ENCODE measurements around the gene PTPRN2.
"Not testable (repeated sequence)": the region's sequence is repeated elsewhere in the genome, so short reads cannot be mapped to it uniquely, and the experiment has no call there.

PTPRN2 gene

DNA sequence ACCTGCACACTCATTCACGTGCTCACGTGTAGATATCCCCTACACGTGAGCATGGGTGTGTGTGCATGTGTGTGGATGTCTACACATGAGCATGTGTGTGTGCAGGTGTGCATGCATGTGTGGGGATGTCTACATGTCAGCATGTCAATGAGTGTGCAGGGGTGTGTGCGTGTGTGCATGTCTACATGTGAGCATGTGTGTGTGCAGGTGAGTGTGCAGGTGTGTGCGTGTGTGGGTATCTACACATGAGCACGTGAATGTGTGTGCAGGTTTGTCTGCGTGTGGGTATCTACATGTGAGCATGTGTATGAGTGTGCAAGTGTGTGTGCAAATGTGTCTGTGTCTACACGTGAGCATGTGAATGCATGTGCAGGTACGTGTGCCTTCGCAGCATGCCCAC, 274.8 kb downstream of the PTPRN2 start:
- DNase-seq (ENCODE audit: low read depth): no peak
- TF ChIP-seq, protein P1, sequence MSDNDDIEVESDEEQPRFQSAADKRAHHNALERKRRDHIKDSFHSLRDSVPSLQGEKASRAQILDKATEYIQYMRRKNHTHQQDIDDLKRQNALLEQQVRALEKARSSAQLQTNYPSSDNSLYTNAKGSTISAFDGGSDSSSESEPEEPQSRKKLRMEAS (IDR thresholded peaks at IDR 0.05; ENCODE audit: low read depth, low read length): 0 out of 2 replicates have a peak, but pooled peaks have one; percentile 6
- no peak for TF ChIP-seq POLR2A (IDR thresholded peaks at IDR 0.05; ENCODE audit: extremely low read depth, insufficient read length)
- H3K4me3 ChIP-seq (ENCODE audit: low read depth, low read length): no peak overlapping the region

DNA sequence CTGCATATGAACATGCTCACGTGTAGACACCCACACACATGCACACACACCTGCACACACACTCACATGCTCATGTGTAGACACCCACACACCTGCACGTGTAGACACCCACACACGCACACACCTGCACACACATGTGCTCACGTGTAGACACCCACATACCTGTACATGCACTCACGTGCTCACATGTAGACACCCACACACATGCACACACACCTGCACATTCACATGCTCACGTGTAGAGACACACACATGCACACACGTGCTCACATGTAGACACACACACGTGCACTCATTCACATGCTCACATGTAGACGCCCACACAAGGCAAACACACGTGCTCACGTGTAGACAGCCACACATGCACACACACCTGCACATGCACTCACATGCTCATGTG, 275.8 kb downstream of the PTPRN2 start:
- no peak overlapping the region for H3K4me3 ChIP-seq (ENCODE audit: low read depth, low read length)
- DNase-seq (ENCODE audit: low read depth): no peak
- TF ChIP-seq, protein P1 (IDR thresholded peaks at IDR 0.05; ENCODE audit: low read depth, low read length): peak; percentile 75
- no peak for TF ChIP-seq MYC (IDR thresholded peaks at IDR 0.05; ENCODE audit: low read depth, low read length)

DNA sequence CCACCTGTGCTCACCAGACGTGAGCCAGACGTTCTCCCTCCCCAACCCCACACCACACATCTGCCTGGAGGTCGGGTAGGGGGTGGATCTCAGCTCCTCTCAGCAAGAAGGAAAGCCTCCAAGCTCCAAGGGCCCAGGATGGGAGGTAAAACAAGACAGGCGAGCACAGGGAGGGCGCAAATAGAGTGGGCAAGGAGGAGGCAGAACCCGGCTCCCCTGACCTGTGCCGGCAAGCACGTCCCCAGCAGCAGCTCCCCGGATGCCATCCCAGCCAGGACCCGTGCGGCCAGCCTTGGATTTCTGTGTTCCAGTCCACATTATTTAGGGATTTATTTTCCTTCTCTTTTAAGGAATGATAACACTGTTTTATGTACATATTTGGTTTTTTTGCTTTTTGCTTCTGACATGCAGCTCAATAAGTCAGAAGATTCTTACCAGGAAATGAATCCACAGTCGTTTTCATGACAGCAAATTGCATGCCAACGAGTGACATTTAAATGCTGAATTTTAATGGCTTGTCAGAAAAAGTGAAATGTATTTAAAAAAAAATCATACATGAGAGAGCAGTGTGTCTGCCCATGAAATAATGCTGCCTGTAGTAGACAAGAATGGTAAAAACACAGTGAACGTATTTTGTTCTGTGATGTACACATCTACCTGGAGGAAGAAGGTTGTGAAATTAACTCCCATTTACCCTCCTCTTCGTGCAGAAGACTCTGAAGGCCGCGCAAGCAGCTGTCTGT, 276.5 kb downstream of the PTPRN2 start:
- no peak for DNase-seq (ENCODE audit: low read depth)
- TF ChIP-seq MYC (IDR thresholded peaks at IDR 0.05; ENCODE audit: low read depth, low read length) (no peak), POLR2A (IDR thresholded peaks at IDR 0.05; ENCODE audit: extremely low read depth, insufficient read length) (no peak)
- TF ChIP-seq, protein P2, sequence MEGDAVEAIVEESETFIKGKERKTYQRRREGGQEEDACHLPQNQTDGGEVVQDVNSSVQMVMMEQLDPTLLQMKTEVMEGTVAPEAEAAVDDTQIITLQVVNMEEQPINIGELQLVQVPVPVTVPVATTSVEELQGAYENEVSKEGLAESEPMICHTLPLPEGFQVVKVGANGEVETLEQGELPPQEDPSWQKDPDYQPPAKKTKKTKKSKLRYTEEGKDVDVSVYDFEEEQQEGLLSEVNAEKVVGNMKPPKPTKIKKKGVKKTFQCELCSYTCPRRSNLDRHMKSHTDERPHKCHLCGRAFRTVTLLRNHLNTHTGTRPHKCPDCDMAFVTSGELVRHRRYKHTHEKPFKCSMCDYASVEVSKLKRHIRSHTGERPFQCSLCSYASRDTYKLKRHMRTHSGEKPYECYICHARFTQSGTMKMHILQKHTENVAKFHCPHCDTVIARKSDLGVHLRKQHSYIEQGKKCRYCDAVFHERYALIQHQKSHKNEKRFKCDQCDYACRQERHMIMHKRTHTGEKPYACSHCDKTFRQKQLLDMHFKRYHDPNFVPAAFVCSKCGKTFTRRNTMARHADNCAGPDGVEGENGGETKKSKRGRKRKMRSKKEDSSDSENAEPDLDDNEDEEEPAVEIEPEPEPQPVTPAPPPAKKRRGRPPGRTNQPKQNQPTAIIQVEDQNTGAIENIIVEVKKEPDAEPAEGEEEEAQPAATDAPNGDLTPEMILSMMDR (IDR thresholded peaks at IDR 0.05; ENCODE audit: low read depth, low read length): no peak
- TF ChIP-seq, protein P1 (IDR thresholded peaks at IDR 0.05; ENCODE audit: low read depth, low read length): no peak
- no peak overlapping the region for H3K4me3 ChIP-seq (ENCODE audit: low read depth, low read length)

DNA sequence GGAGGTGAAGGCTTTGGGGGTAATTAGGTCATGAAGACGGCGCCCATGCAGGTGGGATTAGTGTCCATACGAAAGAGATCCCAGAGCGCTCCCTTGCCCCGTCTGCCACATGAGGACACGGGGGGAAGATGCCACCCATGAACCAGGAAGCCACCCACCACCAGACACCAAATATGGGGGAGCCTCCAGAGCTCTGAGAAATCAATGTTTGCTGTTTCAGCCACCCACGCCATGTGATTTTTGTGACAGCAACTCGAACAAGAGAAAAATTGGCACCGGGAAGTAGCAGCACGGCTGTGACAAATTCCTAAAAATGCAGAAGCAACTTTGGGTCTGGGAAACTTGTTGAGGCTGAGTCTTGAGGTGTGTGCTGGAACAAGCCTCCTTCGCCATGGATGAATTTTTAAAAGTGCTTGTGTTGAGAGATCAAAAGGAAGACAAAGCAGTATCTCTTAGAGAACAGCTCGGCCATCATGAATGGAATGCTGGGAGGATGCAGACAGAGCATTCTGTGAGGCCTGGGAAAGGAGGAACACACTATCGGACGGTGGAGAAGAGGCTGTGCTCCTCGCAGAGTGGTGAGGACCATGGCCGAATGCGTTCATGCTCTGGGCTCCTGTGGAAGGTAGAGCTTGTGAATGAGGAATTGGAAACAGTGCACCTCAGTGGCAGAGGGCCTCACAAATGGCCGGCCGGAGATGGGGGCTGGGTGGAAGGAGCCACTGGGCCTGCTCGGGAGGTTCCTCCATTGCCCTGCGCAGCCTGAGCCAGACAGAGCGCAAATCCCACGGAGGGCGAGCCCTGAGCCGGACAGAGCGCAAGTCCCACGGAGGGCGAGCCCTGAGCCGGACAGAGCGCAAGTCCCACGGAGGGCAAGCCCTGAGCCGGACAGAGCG, 277.5 kb downstream of the PTPRN2 start:
- no peak for DNase-seq (ENCODE audit: low read depth)
- TF ChIP-seq, protein P1 (IDR thresholded peaks at IDR 0.05; ENCODE audit: low read depth, low read length): no peak
- no peak overlapping the region for H3K4me3 ChIP-seq (ENCODE audit: low read depth, low read length)

DNA sequence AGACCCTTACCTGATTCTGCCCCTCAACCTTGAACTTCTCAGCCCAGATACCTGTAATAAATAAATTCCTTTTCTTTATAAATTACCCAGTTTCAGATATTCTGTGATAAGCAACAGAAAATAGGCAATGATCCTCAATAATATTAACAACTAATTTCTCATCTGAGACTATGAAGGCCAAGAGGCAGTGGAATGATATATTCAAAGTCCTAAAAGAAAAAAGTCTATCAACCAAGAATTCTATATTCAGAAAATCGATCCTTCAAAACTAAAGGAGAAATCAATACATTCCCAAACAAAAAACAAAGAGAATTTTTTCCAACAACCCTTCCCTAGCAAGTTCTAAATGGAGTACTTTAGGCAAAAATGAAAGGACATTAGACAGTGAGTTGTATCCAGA, 279.6 kb downstream of the PTPRN2 start:
- no peak overlapping the region for H3K4me3 ChIP-seq (ENCODE audit: low read depth, low read length)
- TF ChIP-seq POLR2A (IDR thresholded peaks at IDR 0.05; ENCODE audit: extremely low read depth, insufficient read length) (no peak), MYC (IDR thresholded peaks at IDR 0.05; ENCODE audit: low read depth, low read length) (no peak)
- TF ChIP-seq, protein P1 (IDR thresholded peaks at IDR 0.05; ENCODE audit: low read depth, low read length): no peak
- TF ChIP-seq, protein P2 (IDR thresholded peaks at IDR 0.05; ENCODE audit: low read depth, low read length): no peak
- DNase-seq (ENCODE audit: low read depth): no peak

DNA sequence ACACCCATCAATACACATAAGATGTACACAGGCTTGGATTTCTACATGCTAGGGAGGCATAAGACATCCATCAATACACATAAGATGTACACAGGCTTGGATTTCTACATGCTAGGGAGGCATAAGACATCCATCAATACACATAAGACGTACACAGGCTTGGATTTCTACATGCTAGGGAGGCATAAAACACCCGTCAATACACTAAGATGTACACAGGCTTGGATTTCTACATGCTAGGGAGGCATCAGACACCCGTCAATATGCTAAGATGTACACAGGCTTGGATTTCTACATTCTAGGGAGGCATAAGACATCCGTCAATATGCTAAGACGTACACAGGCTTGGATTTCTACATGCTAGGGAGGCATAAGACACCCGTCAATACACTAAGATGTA, 283.6 kb downstream of the PTPRN2 start:
- DNase-seq (ENCODE audit: low read depth); H3K4me3 ChIP-seq (ENCODE audit: low read depth, low read length): not testable (repeated sequence)

DNA sequence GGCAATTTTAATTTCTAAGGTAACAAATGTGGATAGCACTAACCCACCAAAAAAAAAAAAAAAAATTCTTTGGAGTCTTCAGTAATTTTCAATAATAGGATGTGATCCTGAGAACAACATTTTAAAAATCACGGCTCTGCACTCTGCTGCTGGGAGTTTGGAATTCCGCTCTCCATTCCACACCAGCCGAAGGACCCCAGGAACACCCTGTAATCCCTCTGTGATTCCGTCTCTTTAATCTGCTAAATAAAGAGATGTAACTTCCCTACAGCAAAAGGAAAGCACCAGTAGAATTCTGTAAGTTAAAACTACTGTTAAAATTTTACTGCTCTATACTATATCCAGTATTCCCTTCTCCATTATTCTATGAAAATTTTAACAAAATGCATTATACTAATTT, 284.5 kb downstream of the PTPRN2 start:
- H3K4me3 ChIP-seq (ENCODE audit: low read depth, low read length): no peak overlapping the region
- TF ChIP-seq, protein P1 (IDR thresholded peaks at IDR 0.05; ENCODE audit: low read depth, low read length): no peak
- TF ChIP-seq, protein P2 (IDR thresholded peaks at IDR 0.05; ENCODE audit: low read depth, low read length): no peak
- TF ChIP-seq POLR2A (IDR thresholded peaks at IDR 0.05; ENCODE audit: extremely low read depth, insufficient read length) (no peak), MYC (IDR thresholded peaks at IDR 0.05; ENCODE audit: low read depth, low read length) (no peak)
- no peak for DNase-seq (ENCODE audit: low read depth)
